Activated B cell treated with CpG ODN at 0.5 μM for 24 hours (primary cell): ENCODE results near the gene GHRL. TPM values are rescaled to one million over a fixed set of nuclear protein-coding genes. Genes with fewer than 3 reads are reported as not detected.

Source experiments
- ATAC-seq: fragments of 200-7000 bp; cut with Tn5 transposase; one replicate; pipeline ENCODE4 v1.10.0; 2021; ENCODE audit warnings: low read depth, mild to moderate bottlenecking, moderate library complexity
- CTCF ChIA-PET: fragments of 350-600 bp; sonication (Branson Sonifier 250); formaldehyde crosslinking; loops from one replicate; lab custom pipeline; 2021; ENCODE audit warnings: antibody characterized with exemption; lab: Charles Lee
- POLR2A ChIA-PET: fragments of 350-600 bp; sonication (Branson Sonifier 250); formaldehyde crosslinking; loops from one replicate; lab custom pipeline; 2021; ENCODE audit warnings: antibody characterized with exemption; lab: Charles Lee
- DNase-seq: peaks from one replicate; pipeline ENCODE4 v3.0.0; 2022
- H3K27ac Mint-ChIP-seq: one replicate; pipeline ENCODE4 v1.8.0; 2020; ENCODE audit warnings: mixed read lengths
- H3K27me3 Mint-ChIP-seq: one replicate; pipeline ENCODE4 v1.8.0; 2021; ENCODE audit warnings: mixed read lengths
- H3K36me3 Mint-ChIP-seq: one replicate; pipeline ENCODE4 v1.8.0; 2021; ENCODE audit warnings: low read depth, mixed read lengths
- H3K4me1 Mint-ChIP-seq: one replicate; pipeline ENCODE4 v1.8.0; 2021; ENCODE audit warnings: mixed read lengths
- H3K4me3 Mint-ChIP-seq: one replicate; pipeline ENCODE4 v1.8.0; 2020; ENCODE audit warnings: mild to moderate bottlenecking, mixed read lengths
- H3K9me3 Mint-ChIP-seq: one replicate; pipeline ENCODE4 v1.8.0; 2020; ENCODE audit warnings: mixed read lengths
- intact Hi-C: fragments of 100-400 bp; cut with micrococcal nuclease; formaldehyde crosslinking; loops from one replicate; pipeline ENCODE4 v1.15.1; 2024
- total RNA-seq: library from RNA; stranded (reverse); gene quantifications from 2 replicates; pipeline ENCODE4 v1.2.3, GENCODE V29; 2022
- TF ChIP-seq, protein P1 (sequence below): fragments of 200-600 bp; IDR thresholded peaks from one replicate; pipeline ENCODE4 v1.8.0; 2022; ENCODE audit warnings: antibody characterized with exemption, mild to moderate bottlenecking

The GHRL gene
- total RNA-seq, 1 donor from 2014 or later = 2.8 TPM

DNA sequence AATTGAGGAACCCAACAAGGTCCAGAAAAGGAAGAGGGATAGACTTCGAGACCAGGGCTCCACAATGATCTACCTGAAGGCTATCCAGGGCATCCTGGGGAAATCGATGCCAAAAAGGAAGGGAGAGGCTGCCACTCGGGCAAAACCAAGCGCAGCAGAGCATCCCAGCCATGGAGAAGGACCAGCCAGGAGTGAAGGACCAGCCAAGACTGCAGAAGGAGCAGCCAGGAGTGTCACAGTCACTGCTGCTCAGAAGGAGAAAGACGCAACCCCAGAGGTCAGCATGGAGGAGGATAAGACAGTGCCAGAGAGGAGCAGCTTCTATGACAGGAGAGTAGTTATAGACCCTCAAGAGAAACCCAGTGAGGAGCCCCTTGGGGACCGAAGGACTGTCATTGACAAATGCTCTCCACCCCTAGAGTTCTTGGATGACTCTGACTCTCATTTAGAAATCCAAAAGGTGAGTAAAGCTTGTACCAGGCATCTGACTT lies 32.5 kb downstream of the GHRL start:
- no peak for ATAC-seq
- Mint-ChIP-seq H3K4me1 (peaks cover 29% of the 10 kb centered on the region), H3K9me3 (no peaks in the 10 kb centered on the region), H3K27ac (no peak overlapping the region), H3K27me3 (no peaks in the 10 kb centered on the region), H3K36me3 (peaks cover 76% of the 10 kb centered on the region), H3K4me3 (no peak overlapping the region)
- intact Hi-C loops = no loop called here
- POLR2A ChIA-PET = no interaction called here
- CTCF ChIA-PET = no interaction called here
- no peak for DNase-seq
- TF ChIP-seq, protein P1, sequence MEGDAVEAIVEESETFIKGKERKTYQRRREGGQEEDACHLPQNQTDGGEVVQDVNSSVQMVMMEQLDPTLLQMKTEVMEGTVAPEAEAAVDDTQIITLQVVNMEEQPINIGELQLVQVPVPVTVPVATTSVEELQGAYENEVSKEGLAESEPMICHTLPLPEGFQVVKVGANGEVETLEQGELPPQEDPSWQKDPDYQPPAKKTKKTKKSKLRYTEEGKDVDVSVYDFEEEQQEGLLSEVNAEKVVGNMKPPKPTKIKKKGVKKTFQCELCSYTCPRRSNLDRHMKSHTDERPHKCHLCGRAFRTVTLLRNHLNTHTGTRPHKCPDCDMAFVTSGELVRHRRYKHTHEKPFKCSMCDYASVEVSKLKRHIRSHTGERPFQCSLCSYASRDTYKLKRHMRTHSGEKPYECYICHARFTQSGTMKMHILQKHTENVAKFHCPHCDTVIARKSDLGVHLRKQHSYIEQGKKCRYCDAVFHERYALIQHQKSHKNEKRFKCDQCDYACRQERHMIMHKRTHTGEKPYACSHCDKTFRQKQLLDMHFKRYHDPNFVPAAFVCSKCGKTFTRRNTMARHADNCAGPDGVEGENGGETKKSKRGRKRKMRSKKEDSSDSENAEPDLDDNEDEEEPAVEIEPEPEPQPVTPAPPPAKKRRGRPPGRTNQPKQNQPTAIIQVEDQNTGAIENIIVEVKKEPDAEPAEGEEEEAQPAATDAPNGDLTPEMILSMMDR = no peak

DNA sequence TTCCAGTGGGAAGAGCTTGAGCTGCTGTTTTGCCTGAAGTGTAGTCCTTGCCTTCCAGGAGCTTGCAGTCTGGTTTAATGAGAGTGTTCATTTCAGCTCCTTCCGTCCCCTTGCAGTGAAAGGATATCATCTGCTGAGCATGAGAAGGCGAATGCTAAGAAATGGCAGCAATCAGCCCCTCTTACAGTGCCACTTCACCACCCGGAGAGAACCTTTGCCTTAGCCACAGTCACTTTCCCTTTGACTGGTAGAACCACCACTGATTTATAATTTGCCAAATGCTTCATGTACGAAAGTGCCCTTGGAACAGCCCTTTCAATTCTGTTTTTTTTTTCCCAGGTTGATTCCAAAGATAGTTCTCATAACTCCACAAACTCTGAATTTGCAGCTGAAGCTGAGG lies 32.9 kb downstream of the GHRL start:
- no peaks in the 10 kb centered on the region for H3K9me3 Mint-ChIP-seq
- ChIA-PET CTCF (no interaction called here), POLR2A (no interaction called here)
- no peak overlapping the region for H3K4me3 Mint-ChIP-seq
- H3K27ac Mint-ChIP-seq = no peak overlapping the region
- TF ChIP-seq, protein P1 = no peak
- no peaks in the 10 kb centered on the region for H3K27me3 Mint-ChIP-seq
- intact Hi-C loops = no loop called here
- H3K4me1 Mint-ChIP-seq = peaks cover 32% of the 10 kb centered on the region
- ATAC-seq = no peak
- peaks cover 80% of the 10 kb centered on the region for H3K36me3 Mint-ChIP-seq
- DNase-seq = no peak

DNA sequence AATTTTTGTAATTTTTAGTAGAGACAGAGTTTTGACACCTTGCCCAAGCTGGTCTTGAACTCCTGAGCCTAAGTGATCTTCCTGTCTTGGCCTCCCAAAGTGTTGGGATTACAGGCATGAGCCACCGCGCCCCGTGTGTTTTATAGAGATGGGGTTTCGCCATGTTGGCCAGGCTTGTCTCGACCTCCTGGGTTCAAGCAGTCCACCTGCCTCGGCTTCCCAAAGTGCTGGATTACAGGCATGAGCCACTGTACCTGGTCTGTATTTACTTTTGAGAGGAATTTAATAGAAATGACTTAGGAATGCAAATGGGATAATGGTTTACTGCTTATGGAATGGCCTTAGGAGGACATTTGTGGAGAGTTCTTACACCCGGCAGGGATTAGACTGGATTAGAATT lies 33.7 kb downstream of the GHRL start:
- TF ChIP-seq, protein P1 = no peak
- Mint-ChIP-seq H3K27ac (no peak overlapping the region), H3K27me3 (no peaks in the 10 kb centered on the region), H3K4me1 (peaks cover 37% of the 10 kb centered on the region), H3K9me3 (no peaks in the 10 kb centered on the region), H3K36me3 (peaks cover 80% of the 10 kb centered on the region), H3K4me3 (no peak overlapping the region)
- intact Hi-C loops = no loop called here
- DNase-seq (no peak), ATAC-seq (no peak)
- CTCF ChIA-PET = no interaction called here
- POLR2A ChIA-PET = no interaction called here

DNA sequence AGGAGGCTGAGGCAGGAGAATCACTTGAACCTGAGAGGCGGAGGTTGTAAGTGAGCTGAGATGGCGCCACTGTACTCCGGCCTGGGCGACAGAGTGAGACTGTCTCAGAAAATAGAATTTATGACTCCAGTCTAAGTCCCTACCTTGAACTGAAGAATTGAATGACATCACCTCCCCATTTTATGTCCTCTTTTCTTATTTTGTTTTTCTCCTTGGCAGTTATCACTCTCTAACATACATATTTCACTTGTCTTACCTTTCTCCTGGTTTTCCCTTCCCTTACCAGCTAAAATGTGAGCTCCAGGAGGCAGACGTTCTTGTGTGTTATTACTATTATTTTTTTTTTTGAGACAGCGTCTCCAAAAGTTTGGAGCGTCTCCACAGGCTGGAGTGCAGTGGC lies 36.9 kb downstream of the GHRL start:
- Mint-ChIP-seq H3K4me3 (no peak overlapping the region), H3K27ac (no peak overlapping the region)

DNA sequence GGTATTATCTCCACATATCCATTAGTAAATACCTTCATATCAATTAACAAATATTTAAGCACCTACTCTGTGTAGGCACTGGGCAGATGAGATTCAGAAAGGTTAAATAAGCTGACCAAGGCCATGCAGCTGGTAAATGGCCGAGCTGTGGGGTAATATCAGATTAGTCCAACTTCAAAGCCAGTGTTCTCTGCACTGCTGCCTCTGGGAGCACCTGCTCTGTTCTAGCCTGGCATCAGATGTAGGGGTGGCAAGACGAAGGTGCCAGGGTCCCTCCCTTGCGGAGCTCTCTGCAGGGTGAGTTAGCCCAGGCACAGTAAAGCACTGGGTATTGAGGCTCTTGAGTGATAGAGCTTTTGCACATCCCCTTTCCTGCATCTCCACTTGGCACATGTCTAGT lies 39.0 kb downstream of the GHRL start:
- ATAC-seq = no peak
- no peak for DNase-seq
- Mint-ChIP-seq H3K4me3 (no peak overlapping the region), H3K27ac (no peak overlapping the region), H3K27me3 (no peaks in the 10 kb centered on the region), H3K9me3 (no peaks in the 10 kb centered on the region), H3K36me3 (peaks cover 76% of the 10 kb centered on the region), H3K4me1 (peaks cover 51% of the 10 kb centered on the region)
- TF ChIP-seq, protein P1 = no peak
- intact Hi-C loops = no loop called here
- ChIA-PET POLR2A (no interaction called here), CTCF (interaction anchor here (1.1 kb wide), 1 partner anchor 10 kb away, joined by 3 read pairs; no protein-coding TSS in a partner anchor)

More for the DNA sequence above, 36.9 kb downstream of the GHRL start:
- Mint-ChIP-seq H3K9me3 (no peaks in the 10 kb centered on the region), H3K4me1 (peaks cover 32% of the 10 kb centered on the region), H3K27me3 (no peaks in the 10 kb centered on the region), H3K36me3 (peaks cover 76% of the 10 kb centered on the region)
- ChIA-PET POLR2A (no interaction called here), CTCF (no interaction called here)
- no peak for ATAC-seq
- intact Hi-C loops = no loop called here
- TF ChIP-seq, protein P1 = no peak
- no peak for DNase-seq
